ENCODE data around the gene TICAM2. TPM values are rescaled to one million over a fixed set of nuclear protein-coding genes. Genes with fewer than 3 reads are reported as not detected.

The TICAM2 gene
- total and polyA plus RNA-seq, 9 of the 15 experiments (the other 6 are each of a cell fraction or from before 2014, with no cell fraction given), result 0.15 to 1.8 (median 0.98) TPM

- FAIRE-seq (no peak), DNase-seq (ENCODE audit: extremely low read depth in 1 of 4, low spot score in 3 of 4) (no peak), ATAC-seq (no peak)
- TF ChIP-seq ZNF274 (IDR thresholded peaks at IDR 0.05; ENCODE audit: borderline replicate concordance, low read depth, low read length), result no peak
- no peak for TF ChIP-seq USF2 (CRISPR knock-in tag; IDR thresholded peaks at IDR 0.05)
- TF ChIP-seq HSF4 (CRISPR knock-in tag; IDR thresholded peaks at IDR 0.05; ENCODE audit: borderline replicate concordance), result no peak
- no peak for TF ChIP-seq CBX5 (IDR thresholded peaks at IDR 0.05; ENCODE audit: borderline replicate concordance, low read depth)
- no peak for TF ChIP-seq EGR1 (conservative IDR thresholded peaks at IDR 0.05)
- TF ChIP-seq RBBP5 (IDR thresholded peaks at IDR 0.05; ENCODE audit: borderline replicate concordance, insufficient read depth, low read length, poor library complexity, severe bottlenecking), result no peak
- no peak for TF ChIP-seq ZNF511 (CRISPR knock-in tag; IDR thresholded peaks at IDR 0.05)
- TF ChIP-seq WHSC1 (IDR thresholded peaks at IDR 0.05; ENCODE audit: low read length), result no peak
- no peak for TF ChIP-seq GTF2F1 (IDR thresholded peaks at IDR 0.05; ENCODE audit: low read depth, low read length)
- no peak for TF ChIP-seq KDM2B (CRISPR knock-in tag; IDR thresholded peaks at IDR 0.05)
- no peak for TF ChIP-seq ZNF436 (CRISPR knock-in tag; IDR thresholded peaks at IDR 0.05)
- no peak for TF ChIP-seq CHD1 (IDR thresholded peaks at IDR 0.05; ENCODE audit: low read length)
- TF ChIP-seq RBM34 (IDR thresholded peaks at IDR 0.05; ENCODE audit: borderline replicate concordance, insufficient read depth, low read length), result no peak
- no peak for TF ChIP-seq RB1 (IDR thresholded peaks at IDR 0.05; ENCODE audit: low read depth)
- no peak for TF ChIP-seq NCOA1 (IDR thresholded peaks at IDR 0.05; ENCODE audit: low read depth)
- TF ChIP-seq MEF2D (tag; conservative IDR thresholded peaks at IDR 0.05; ENCODE audit: low read depth), result no peak
- no peak overlapping the region for H3K27ac ChIP-seq (ENCODE audit: extremely low read depth, low read depth, low read length)
- no peaks in the 10 kb centered on the region for H3K9me1 ChIP-seq (ENCODE audit: control insufficient read depth, insufficient read depth, low read length)
- H3K9me3 ChIP-seq (replicated peaks; ENCODE audit: control insufficient read depth, insufficient read depth, low read depth, low read length), result no peaks in the 10 kb centered on the region
- H3K27me3 ChIP-seq (ENCODE audit: control insufficient read depth in 2 of 2, insufficient read depth in 2 of 2, low read length in 2 of 2), result no peaks in the 10 kb centered on the region
- no peaks in the 10 kb centered on the region for H3K36me3 ChIP-seq (ENCODE audit: control insufficient read depth, insufficient read depth, low read length)
- H3K79me2 ChIP-seq (ENCODE audit: control insufficient read depth, insufficient read depth, low read length), result no peaks in the 10 kb centered on the region
- no peak overlapping the region for H3K4me2 ChIP-seq (ENCODE audit: insufficient read depth, low read length)
- ChIA-PET CTCF (ENCODE audit: low intra/inter-chr PET ratio) (interaction anchor here (0.6 kb wide), 1 partner anchor 345 kb away, joined by 7 read pairs; no protein-coding TSS in a partner anchor), POLR2A (no interaction called here)
- H3K4me3 ChIP-seq, result no peak overlapping the region
- 39% methylated on average over 6 of the region's 6 CpGs for WGBS (ENCODE audit: insufficient coverage, low coverage, missing lambda C conversion rate)
- in situ Hi-C loops (cut with MboI), result loop anchor here (5.0 to 25.0 kb wide), 2 partner anchors 270 to 1890 kb away; no protein-coding TSS in a partner anchor
- BruUV-seq (replicated peaks), result no TSS peak
- H2AFZ ChIP-seq (ENCODE audit: low read depth, low read length), result no peak overlapping the region
- intact Hi-C loops (cut with micrococcal nuclease), result loop anchor here (10.0 kb wide), 1 partner anchor 193 kb away; no protein-coding TSS in a partner anchor
- H3K4me1 ChIP-seq (replicated peaks in 1 of 2; ENCODE audit: control insufficient read depth in 2 of 2, insufficient read depth in 2 of 2, low read length in 2 of 2), result no peaks in the 10 kb centered on the region
- H3K9ac ChIP-seq (ENCODE audit: insufficient read depth in 1 of 2, low read depth in 2 of 2, low read length in 2 of 2), result no peak overlapping the region
- no peaks in the 10 kb centered on the region for H4K20me1 ChIP-seq (replicated peaks; ENCODE audit: control insufficient read depth, insufficient read depth, low read length)
Measured at GRCh38 chr5:115577741-115578140, 24.5 kb downstream of the TICAM2 start.
